Stimulated activated CD8-positive, alpha-beta memory T cell treated with anti-CD3 and anti-CD28 coated beads, Interleukin-12 subunit alpha, Interleukin-12 subunit beta, amount 100 ng/mL, for 24 hours (primary cell): ENCODE data around the gene FRMD4B.

ENCODE experiments used
- DNase-seq: peaks from one replicate; pipeline ENCODE4 v3.0.0-alpha.2; 2020; ENCODE audit errors: extremely low read depth

The FRMD4B gene

DNA sequence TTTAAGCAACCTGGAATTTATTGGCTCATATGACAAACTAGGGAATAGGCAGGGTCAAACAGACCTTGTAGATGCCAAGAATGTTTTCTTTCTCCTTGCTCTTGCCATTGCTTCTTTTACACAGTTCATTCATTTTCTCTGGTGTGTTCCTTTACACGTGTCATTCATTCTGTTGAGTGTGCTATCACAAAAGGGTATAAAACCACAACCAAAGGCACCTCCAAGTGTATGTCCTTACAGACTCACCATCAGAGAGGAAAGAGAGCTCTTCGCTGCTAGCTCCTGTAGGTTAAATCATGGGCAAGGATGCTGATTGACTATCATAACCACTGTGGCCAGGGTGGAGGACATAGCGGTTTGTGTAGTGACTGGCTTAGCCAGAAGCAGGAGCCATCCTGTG lies 19.2 kb upstream of the FRMD4B start:
- no peak for DNase-seq

DNA sequence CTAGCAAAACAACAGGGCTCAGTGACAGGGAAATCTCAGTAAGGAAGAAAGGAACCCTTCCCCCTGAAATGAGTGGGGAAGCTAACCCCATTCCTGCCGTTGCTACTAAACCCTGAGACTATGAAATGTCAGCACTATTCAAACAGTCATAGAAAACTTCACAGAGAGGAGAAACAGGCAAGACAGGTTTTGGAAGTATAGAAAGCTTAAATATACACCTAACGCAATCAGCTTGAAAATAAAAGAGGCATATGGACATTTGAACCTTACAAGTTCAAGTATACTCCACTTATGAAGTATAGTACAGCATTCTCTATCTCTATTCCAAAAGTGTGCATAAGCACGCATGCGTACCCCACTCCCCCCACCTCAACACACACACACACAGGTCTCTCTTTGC lies 17.6 kb upstream of the FRMD4B start:
- DNase-seq: no peak

DNA sequence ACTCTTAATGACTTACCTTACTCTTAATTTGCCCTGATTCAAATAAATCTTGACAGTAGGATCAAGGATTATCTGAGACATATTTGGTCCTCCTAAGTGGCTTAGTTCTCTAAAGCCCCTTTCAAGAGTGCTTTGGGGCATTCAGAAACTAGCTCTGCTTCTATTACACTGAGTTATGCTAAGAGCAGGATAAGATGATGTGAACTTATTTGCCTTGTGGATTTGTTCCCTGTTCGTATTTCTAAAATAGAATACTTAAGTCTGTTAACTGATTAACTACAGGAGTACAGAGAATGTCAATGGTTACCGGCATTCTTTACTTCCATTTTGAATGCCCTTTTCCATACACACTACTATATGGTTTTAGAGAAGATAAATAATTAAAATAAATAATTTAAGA lies 14.8 kb upstream of the FRMD4B start:
- DNase-seq: no peak

DNA sequence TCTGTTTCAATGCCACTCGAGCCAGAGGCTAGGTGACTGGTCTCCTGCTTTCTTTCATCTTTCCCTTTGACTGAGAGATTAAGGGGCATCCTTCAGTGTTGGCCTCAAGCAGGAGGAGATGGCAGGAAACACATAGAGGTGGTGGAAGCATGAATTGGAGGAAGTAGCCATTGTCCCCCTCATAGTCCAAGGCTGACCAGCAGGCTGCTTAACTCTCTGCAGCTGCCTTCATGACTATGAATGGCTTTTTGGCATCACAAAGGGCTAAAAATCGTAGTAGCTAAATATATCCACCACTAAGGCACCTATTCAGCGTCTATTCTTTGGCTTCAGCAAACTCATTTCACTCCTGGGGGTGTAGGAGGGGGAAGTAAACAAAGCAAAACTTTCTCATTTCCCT lies 7.0 kb upstream of the FRMD4B start:
- no peak for DNase-seq

DNA sequence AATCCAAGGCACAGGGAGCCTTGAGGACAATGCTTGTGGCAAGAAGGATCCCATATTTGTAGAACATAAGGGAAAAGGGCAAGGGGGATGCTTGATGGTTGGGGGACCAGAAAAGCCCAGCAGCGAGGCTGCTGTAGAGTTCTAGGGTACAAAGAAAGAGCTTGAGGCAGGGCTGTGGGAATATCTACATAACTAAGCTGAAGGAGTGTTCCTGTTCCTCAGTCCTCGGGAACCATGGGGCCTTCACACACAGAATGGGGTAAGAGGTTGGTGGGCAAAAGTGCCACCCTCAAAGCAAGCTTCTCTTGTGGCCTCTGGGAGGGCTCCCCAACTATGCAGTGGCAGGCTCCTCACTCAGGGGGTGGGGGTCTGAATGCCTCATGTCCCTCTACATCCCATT lies 6.5 kb upstream of the FRMD4B start:
- DNase-seq: no peak

DNA sequence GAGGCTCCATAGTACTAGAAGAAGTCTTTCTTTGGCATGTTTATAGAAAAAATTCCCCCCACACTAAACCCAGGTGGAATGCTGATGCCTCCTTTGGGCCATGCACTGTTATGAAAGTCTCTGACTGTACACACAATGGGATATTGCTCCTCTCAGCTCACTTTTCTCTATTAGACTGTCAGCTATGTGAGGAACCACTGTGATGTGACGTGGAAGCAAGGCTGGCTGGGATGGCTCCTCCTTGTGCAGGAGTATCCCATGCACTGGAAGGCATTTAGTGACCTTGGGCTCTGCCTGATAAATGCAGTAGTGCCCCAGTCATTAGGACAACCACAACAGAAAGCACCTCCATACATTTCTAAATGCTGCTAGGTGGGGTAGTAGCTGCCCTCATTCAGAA lies 5.7 kb upstream of the FRMD4B start:
- no peak for DNase-seq

DNA sequence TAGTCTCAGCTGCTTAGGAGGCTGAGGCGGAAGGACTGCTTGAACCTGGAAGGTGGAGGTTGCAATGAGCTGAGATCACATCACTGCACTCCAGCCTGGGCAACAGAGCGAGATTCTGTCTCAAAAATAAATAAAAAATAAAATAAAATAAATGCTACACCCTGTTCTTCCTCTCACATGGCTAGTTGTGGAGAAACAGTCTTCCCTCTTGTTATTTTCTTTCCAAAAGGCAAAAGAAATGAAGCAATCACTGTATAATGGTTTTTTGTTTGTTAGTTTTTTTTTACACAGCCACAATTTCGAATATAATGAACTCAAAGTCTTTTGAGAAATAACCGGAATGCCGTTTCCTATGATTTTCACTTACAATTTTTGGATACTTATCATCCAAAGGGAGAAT lies 4.9 kb upstream of the FRMD4B start:
- DNase-seq: no peak

DNA sequence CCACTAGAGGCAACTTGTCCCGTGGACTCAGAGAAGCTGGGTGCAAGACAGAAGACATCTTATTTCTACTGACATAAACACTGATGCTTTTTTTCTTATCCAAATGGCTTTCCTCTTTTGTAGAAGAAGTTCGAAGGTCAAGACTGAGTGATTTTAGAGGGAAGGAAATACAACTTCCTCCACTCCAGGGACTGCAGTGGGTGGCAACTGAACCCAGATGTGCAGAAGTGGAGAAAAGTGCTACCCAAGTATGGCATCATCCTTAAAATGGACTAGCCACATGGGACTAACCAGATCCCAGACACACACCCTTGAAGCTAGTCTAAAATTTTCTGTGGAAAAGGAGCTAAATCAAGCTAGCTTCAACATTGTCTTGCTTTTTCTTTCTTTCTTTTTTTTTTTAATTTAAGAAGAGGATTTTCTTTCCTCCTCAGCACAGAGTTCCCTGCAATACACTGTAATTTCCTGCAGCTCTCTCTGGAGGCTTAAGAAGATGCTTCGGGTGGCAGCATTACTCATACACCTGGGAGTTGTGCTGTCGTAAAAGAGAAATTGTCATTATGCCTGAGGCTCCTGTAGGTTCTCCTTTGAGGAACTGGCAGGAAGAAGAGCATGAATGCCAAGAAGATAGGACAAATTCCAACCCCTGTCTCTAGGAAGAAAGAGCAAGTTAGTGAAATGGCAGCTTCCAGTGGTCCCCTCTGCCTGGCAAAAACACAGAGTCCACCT lies 3.8 kb upstream of the FRMD4B start:
- no peak for DNase-seq

DNA sequence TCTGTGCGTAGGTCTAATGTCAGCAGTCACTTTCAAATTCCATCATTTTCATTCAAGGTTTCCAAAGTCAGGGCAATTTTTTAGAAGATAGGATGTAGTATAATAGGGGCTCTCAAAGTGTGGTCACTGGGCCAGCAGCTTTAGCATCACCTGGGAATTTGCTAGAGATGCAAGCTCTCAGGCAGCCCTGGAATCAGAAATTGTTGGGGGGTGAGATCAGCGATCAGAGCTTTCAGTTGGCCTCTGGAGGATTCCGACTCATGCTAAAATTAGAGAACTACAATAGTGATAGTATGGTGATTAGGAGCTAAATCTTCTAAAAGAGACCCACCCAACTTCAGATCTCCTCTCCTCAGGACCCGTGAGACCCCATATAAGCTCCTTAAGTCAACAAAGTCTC lies 2.4 kb upstream of the FRMD4B start:
- no peak for DNase-seq

DNA sequence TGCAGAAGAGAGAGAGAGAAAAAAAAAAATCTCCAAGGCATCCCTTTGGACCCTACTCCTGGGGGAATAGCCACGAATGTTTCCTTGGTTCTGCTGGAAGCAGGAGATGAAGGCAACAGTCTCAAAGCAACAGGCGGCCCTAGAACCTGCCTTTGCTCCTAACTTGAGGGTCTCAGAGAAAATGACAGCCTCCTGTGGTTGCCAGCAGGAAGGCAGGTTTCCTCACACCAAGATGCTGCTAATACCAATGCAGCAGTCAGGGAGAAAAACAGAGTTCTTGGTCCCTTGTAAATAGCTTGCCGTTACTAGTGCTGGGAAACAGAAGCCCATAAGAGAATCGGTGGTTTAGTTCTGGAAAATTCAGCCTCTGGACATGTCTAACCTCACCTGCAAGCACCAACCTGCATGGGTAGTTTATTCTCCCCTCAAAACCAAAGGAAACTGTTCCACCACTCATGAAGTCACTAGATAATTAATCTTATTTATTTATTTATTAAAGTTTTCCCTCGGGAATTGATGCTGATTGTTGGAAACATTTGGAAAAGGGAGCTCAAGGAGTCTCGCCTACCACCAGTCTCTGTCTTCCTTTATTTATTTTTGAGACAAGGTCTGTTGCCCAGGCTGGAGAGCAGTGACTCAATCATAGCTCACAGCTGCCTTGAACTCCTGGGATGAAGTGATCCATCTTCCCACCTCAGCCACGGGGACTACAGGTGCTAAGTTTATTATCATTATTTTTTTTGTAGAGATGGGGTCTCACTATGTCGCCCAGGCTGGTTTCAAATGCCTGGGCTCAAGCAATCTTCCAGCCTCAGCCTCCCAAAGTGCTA lies 883 bp upstream of the FRMD4B start:
- DNase-seq: no peak

DNA sequence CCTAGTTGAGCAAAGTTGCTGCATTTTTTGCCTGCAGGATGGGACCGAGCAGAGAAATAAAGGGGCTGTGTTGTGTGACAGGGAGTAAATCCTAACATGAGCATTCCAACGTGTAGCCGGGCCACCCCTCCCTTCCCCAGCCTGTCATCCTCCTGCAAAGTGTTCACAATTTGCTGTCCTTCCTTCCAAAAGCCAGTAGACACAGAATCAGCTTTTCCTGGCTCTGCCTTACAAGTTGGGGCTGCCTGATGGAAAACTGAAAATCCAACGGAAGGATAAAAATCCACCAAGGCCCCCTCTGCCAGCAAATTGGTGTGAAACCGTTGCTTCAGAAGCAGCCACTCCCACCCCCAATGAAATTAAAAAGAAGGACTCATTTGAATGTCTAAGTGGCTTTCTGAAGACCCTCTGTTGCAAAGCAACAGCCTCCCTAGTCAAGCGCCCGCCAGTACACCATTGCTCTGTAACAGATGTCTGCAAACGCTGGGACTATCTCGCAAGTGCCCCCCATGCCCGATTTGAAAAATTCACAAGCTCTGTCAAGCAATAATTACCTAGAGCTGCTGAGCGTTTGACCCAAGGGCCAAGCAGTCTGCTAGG lies 665 bp downstream of the FRMD4B start:
- no peak for DNase-seq

DNA sequence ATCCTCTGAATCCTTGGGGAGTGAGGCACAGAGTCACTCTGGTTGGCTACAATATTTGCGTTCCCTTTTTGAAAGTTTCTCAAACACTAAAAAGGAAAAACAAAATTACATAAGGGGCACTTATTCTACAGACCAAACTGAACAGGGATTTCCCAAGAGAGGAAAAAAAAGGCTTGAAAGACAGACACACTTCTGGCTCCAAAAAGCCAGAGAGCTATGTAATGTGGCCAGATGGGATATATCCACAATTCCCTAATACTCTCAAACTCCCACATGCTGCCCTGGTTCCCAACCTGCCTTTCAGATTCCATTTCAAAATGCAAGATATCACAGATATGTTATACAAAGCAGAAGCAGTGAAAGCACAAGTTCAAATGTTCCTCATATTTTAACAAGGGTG lies 1.6 kb downstream of the FRMD4B start:
- DNase-seq: no peak

DNA sequence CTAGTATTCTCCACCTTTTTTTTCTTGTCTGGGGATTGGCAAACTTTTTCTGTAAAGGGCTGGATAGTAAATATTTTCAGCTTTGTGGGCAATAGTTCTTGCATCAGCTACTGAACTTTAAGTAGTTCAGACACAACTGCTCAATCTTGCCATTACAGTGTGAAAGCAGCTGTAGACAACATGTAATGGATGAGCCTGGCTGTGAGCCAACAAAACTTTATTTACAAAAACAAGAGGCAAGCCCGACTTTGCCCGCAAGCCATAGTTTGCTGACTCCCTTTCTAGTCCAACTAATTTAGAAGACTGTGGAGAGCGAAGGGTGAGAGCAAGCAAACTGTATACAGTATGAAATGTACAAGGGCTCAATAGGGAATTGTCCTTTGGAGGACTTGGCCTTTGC lies 6.2 kb downstream of the FRMD4B start:
- DNase-seq: no peak

DNA sequence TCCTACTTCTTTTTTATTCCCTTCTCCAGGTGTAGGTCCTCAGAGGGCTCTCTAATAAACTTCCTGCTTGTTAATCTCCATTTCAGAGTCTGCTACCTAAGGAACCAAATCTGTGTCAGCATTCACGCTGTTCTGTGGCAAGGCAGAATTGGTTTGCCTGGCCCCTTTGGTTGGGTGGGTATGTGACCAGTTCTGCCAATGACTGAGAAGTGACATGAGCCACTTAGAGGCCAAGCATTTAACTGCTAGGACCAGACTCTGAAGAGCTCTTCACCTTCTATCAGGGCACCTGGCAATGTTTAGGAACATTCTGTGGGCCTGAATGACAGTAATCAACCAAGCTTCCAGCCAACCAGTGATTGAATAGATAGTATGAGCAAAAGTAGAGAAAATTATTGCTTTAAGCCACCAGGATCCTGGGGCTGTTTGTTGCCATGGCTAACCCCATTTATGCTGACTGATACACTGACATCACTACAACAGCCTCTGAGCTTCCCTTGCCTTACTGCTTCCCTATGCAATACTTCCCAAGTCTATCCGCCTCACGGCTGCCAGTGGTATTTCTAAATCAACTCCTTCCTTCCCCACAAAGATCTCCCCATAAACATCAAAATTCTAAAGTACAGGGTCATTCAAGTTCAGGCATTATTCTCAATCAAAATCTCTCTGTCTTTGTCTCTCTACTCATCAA lies 7.6 kb downstream of the FRMD4B start:
- no peak for DNase-seq

DNA sequence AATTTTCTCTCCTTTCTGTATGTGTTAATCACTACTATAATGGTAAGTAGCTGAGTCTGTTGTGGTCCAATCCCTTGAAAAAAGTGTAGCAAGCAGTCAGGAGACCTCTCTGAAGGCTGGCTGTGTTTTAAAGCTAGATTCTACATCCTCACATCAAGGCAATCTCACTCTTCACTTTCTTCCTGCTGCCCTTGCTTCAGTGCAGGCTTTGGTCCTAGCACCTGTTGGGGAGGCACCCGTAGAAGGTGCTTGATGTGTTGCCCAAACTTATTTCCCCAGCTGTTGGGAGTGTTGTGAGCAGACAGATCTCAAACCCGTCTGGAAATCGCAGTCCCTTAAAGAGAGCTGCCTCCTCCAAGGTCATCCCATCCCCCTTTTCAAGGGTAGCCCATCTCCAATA lies 8.6 kb downstream of the FRMD4B start:
- no peak for DNase-seq

DNA sequence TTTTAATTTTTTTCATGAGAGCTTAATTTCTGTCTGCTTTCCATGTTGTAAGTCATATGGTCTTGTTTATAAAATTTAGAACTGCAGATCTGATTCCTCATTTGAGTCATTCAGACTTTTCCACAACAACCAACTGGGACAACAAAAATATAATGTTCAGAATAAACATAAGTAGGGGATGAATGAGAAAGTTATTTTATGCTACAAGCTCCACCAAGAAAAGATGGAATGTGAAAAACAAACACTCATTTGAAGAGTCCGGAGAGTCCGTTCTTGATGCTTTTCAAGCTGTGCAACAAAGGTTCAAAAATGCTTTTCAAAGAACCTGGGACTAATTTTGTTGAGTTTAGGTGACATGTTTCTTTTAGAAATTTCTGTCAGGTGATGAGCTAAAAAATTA lies 9.2 kb downstream of the FRMD4B start:
- DNase-seq: no peak

DNA sequence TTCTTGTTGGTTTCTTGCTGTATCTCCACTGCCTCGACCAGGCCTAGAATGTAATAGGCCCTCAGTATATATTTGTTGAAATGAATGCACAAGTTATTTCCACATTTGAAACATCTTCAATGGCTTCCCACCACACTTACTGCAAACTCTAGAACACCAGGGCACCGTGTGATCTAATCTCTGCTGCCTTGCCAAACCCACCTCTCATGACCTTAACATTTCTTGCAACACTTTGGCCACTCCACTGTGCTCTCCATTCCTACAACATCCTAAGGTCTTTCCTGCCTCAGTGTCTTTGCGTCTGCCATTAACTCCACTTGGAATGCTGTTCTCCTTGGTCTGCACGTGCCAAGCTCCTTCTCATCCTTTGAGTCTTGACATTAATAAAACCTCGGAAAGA lies 14.1 kb downstream of the FRMD4B start:
- no peak for DNase-seq

DNA sequence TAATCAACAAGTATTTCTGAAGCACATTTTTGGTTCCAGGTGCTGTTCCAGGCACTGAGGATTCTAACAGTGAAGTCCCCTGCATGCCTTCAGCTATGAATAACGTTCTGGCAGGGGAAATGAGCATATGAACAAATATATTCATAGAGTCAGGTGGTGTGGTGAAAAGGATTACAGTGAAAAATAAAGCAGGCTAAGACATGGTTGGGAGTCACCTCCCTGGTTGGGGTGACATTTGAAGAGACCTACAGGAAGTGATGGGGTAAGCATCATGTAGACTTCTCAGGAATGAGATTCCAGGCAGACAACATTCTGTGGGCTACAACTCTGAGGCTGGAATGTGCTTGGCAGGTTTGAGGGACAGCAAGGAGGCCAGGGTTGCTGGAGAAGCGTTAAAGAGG lies 15.0 kb downstream of the FRMD4B start:
- DNase-seq: no peak

DNA sequence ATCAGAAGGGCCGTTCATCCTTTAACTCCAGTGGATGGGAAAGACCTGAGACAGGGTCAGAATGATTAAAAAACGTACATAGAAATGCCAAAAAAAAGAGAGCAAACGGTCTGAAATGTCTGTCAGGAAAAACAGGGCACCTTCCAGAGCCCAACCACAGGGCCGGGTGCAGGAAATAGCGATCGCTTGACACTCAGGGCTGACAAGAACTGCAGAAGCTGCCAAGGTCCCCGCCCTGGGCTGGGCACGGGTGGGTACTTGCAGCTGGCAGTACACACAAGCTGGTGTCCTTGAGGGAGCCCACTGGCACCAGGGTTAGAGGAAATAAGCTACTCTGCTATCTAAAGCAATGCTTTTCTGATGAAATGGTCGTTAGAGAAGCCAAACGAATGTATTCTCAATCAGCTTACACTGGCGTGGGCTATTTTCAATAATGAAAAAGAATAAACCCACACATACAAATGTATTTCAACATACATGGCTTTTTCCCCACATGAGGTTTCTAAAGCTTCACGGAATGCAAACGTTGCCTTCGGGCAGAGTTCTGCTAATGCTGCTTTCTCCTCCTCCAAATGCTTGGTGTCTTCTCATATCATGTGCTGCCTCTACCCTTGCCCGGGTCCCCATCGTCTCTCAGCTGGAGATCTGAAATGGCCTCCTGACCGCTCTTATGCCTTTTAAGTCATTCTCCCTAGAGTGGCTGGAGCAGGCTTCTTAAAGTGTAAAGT lies 15.6 kb downstream of the FRMD4B start:
- no peak for DNase-seq

DNA sequence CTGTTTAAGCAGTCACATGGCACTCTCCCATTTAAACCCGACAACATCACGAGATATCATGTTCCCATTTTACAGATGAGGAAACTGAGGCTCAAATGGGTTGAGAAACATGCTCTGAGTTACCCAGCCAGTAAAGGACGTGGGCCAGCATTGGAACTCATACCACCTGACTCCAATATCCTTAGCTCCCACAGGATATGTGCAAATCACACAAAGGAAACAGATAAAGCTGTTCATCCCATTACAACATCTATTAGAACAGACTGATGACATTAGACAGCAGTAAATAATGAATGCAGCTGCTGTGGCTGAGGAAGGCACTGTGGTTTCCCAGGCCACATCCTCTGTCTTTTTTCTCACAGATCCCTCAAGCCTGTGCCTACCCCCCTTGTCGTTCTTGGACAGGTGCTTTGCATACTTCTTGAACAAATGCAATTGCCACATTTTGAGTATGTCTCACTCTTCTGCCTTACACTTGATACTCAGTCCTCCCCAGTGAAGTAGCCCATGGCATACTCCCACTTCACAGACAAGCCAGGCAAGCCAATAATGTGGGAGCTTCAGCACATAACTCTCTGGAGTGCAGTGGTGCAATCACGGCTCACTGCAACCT lies 17.7 kb downstream of the FRMD4B start:
- no peak for DNase-seq

DNA sequence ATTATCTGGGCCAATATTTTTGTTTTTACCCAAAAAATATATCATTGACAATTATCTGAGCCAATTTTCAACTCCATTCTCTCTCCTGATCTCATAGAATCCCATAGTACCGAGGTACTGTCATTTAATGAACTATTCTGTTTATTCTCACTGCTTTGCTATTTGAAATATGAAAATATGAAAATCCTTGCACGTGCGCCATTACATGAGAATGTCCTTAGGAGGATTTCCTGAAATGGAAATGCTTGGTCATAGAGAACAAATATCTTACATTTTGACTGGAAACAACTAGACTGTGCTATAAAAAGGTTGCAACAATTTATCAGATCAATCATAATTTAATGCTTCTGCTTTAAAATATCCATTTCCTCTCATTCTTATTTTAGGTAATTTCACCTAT lies 18.3 kb downstream of the FRMD4B start:
- DNase-seq: no peak
